ENCODE measurements around the gene SCYGR6. TPM values are rescaled to one million over a fixed set of nuclear protein-coding genes. Genes with fewer than 3 reads are reported as not detected.

SCYGR6 gene
- total RNA-seq, 4 donors from 2014 or later, result not detected

DNA sequence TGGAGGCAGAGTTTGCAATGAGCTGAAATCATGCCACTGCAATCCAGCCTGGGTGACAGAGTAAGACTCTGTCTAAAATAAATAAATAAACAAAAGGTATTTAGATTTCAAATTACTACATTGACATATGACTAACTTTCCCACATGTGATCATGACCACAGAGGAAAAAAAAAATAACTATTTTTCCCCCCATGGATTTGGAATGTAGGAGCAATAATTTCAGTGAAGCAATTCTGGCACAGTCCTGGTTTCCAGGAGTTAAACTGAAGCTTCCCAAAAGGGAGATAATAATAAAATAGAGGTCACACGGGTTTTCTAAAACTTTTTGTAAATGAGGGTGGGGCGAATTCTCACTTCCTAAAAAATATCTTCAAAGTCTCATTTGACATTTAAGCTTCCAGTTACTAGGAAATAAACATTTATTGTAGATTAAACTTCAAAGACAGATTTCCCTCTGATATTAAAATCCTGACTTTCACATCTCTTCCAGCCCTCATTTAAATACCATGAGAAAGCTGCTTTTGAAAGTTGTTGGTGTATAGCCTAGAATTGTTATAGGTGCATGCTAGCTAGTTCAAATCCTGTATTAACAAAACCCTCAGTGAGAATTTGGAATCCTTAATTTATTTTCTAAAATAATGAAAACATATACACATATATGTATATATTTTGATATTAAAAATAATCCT, 27.4 kb downstream of the SCYGR6 start:
- peaks cover 0 to 5% (median 0%) of the 10 kb centered on the region in 4 donors for H3K4me1 ChIP-seq
- H3K9me3 ChIP-seq, result no peaks in the 10 kb centered on the region
- TF ChIP-seq POLR2AphosphoS5 (IDR thresholded peaks at IDR 0.05) (no peak), POLR2A (IDR thresholded peaks at IDR 0.05) (no peak), EP300 (IDR thresholded peaks at IDR 0.05; ENCODE audit: low read depth) (no peak)
- TF ChIP-seq, protein P1, sequence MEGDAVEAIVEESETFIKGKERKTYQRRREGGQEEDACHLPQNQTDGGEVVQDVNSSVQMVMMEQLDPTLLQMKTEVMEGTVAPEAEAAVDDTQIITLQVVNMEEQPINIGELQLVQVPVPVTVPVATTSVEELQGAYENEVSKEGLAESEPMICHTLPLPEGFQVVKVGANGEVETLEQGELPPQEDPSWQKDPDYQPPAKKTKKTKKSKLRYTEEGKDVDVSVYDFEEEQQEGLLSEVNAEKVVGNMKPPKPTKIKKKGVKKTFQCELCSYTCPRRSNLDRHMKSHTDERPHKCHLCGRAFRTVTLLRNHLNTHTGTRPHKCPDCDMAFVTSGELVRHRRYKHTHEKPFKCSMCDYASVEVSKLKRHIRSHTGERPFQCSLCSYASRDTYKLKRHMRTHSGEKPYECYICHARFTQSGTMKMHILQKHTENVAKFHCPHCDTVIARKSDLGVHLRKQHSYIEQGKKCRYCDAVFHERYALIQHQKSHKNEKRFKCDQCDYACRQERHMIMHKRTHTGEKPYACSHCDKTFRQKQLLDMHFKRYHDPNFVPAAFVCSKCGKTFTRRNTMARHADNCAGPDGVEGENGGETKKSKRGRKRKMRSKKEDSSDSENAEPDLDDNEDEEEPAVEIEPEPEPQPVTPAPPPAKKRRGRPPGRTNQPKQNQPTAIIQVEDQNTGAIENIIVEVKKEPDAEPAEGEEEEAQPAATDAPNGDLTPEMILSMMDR (IDR thresholded peaks at IDR 0.05), result no peak
- in situ Hi-C loops (cut with MboI; ENCODE audit: low pct_ligation_motif_present in 1 of 4, low pct_unique_long_range_greater_than_20kb in 1 of 4, low sequenced_read_pairs in 3 of 4), result no loop called here
- no peak overlapping the region for H3K27ac ChIP-seq
- intact Hi-C loops (cut with DNase I; ENCODE audit: low total_unique reads), result no loop called here
- no peaks in the 10 kb centered on the region for H3K27me3 ChIP-seq
- 55 to 57% methylated on average over 2 of the region's 2 CpGs for WGBS, 2 donors (ENCODE audit: low coverage in 1 of 2)
- no peak for DNase-seq
- no peak overlapping the region for H3K4me3 ChIP-seq
- no peaks in the 10 kb centered on the region for H3K36me3 ChIP-seq

DNA sequence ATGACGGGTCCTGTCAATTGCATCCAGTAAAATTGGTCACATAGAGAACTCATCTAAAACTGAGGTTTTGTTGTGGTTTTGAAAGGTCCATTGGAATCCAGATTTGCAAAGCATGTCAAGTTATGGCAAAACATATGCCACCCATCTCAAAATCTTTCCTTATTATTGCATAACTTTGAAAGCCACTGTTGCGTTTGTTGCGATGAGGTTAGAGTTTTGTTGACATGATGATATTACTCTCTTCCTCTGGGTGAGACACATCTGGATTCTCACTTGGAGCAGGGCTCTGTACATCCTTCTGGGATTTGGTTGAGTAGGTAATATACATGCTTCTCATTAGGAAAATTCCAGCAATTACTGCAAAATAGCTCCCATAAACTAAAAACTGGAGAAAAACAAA, 37.4 kb downstream of the SCYGR6 start:
- intact Hi-C loops (cut with DNase I; ENCODE audit: low total_unique reads), result no loop called here
- H3K27me3 ChIP-seq, result no peaks in the 10 kb centered on the region

DNA sequence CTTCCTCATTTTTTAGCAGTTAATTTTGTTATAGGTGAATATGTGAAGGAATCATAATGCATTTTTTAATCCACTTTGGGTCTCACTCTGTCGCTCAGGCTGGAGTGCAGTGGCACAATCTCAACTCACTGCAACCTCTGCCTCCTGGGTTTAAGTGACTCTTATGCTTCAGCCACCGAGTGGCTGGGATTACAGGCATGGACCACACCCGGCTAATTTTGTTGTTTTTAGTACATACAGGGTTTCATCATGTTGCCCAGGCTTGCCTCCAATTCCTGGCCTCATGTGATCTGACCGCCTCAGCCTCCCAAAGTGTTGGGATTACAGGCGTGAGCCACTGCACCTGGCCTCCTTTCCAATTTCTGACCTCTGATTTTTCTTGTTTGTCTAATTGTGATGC, 40.3 kb downstream of the SCYGR6 start:
- in situ Hi-C loops (cut with MboI; ENCODE audit: low pct_ligation_motif_present in 1 of 4, low pct_unique_long_range_greater_than_20kb in 1 of 4, low sequenced_read_pairs in 3 of 4), result no loop called here
- no peak for DNase-seq
- no peaks in the 10 kb centered on the region for H3K4me1 ChIP-seq
- no peaks in the 10 kb centered on the region for H3K9me3 ChIP-seq
- H3K27me3 ChIP-seq, result no peaks in the 10 kb centered on the region
- H3K4me3 ChIP-seq, result no peak overlapping the region
- 71 to 75% methylated on average over 3 to 5 of the region's 5 CpGs for WGBS, 2 donors (ENCODE audit: low coverage in 1 of 2)
- no peaks in the 10 kb centered on the region for H3K36me3 ChIP-seq
- TF ChIP-seq POLR2AphosphoS5 (IDR thresholded peaks at IDR 0.05), result no peak
- no peak for TF ChIP-seq POLR2A (IDR thresholded peaks at IDR 0.05)
- TF ChIP-seq EP300 (IDR thresholded peaks at IDR 0.05; ENCODE audit: low read depth), result no peak
- TF ChIP-seq, protein P1 (IDR thresholded peaks at IDR 0.05), result no peak
- intact Hi-C loops (cut with DNase I; ENCODE audit: low total_unique reads), result no loop called here
- no peak overlapping the region for H3K27ac ChIP-seq

More for the DNA sequence above, 37.4 kb downstream of the SCYGR6 start:
- WGBS, 2 donors (ENCODE audit: low coverage in 1 of 2), result 71 to 94% methylated on average over 3 of the region's 3 CpGs
- TF ChIP-seq POLR2A (IDR thresholded peaks at IDR 0.05), result no peak
- TF ChIP-seq, protein P1 (IDR thresholded peaks at IDR 0.05), result no peak
- TF ChIP-seq EP300 (IDR thresholded peaks at IDR 0.05; ENCODE audit: low read depth), result no peak
- TF ChIP-seq POLR2AphosphoS5 (IDR thresholded peaks at IDR 0.05), result no peak
- Histone ChIP-seq H3K36me3 (no peaks in the 10 kb centered on the region), H3K27ac (no peak overlapping the region), H3K4me1 (no peaks in the 10 kb centered on the region), H3K9me3 (no peaks in the 10 kb centered on the region), H3K4me3 (no peak overlapping the region)
- no peak for DNase-seq
- in situ Hi-C loops (cut with MboI; ENCODE audit: low pct_ligation_motif_present in 1 of 4, low pct_unique_long_range_greater_than_20kb in 1 of 4, low sequenced_read_pairs in 3 of 4), result no loop called here

DNA sequence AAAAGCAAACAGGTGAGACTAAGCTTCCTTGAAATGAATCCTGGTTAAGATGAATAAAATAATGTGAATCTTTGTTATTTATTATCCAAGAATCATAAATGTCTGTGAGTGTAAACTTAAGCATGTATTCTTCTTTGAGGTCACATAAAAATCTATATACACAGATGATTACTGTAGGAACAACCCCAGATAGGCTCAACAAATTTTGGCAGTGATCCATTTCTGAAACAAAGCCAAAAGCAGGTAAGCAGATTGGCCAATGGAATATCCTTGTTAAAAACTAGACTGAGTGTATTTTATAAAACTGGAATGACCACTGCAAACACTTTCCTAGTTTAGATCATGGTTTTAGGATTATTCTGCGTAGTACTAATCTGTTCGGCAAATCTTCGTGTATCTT, 46.6 kb downstream of the SCYGR6 start:
- Histone ChIP-seq H3K4me3 (no peak overlapping the region), H3K27me3 (no peaks in the 10 kb centered on the region), H3K27ac (no peak overlapping the region), H3K4me1 (peaks cover 0 to 4% (median 0%) of the 10 kb centered on the region in 4 donors), H3K9me3 (no peaks in the 10 kb centered on the region), H3K36me3 (no peaks in the 10 kb centered on the region)
- in situ Hi-C loops (cut with MboI; ENCODE audit: low pct_ligation_motif_present in 1 of 4, low pct_unique_long_range_greater_than_20kb in 1 of 4, low sequenced_read_pairs in 3 of 4) (no loop called here), intact Hi-C loops (cut with DNase I; ENCODE audit: low total_unique reads) (no loop called here)
- 38 to 54% methylated on average over 3 of the region's 3 CpGs for WGBS, 2 donors (ENCODE audit: low coverage in 1 of 2)
- DNase-seq, result no peak
- TF ChIP-seq, protein P1 (IDR thresholded peaks at IDR 0.05), result no peak
- no peak for TF ChIP-seq EP300 (IDR thresholded peaks at IDR 0.05; ENCODE audit: low read depth)
- no peak for TF ChIP-seq POLR2A (IDR thresholded peaks at IDR 0.05)
- TF ChIP-seq POLR2AphosphoS5 (IDR thresholded peaks at IDR 0.05), result no peak
